Choroid plexus epithelial cell (primary cell): ENCODE data around the gene FAM3B.

Experiments used
- DNase-seq: peaks from one replicate; pipeline ENCODE4 v3.0.0-alpha.2; 2010; ENCODE audit warnings: low read depth
- H3K4me3 ChIP-seq: 2 replicates; pipeline ENCODE4 v1.5.1; 2011; ENCODE audit warnings: low read depth, mild to moderate bottlenecking, control low read depth, low read length, moderate library complexity
- TF ChIP-seq, protein P1 (sequence below): conservative IDR thresholded peaks from 2 replicates; pipeline ENCODE4 v1.5.1; 2011; ENCODE audit warnings: low read depth, mild to moderate bottlenecking, control low read depth, inconsistent platforms, low read length, moderate library complexity

FAM3B gene

DNA sequence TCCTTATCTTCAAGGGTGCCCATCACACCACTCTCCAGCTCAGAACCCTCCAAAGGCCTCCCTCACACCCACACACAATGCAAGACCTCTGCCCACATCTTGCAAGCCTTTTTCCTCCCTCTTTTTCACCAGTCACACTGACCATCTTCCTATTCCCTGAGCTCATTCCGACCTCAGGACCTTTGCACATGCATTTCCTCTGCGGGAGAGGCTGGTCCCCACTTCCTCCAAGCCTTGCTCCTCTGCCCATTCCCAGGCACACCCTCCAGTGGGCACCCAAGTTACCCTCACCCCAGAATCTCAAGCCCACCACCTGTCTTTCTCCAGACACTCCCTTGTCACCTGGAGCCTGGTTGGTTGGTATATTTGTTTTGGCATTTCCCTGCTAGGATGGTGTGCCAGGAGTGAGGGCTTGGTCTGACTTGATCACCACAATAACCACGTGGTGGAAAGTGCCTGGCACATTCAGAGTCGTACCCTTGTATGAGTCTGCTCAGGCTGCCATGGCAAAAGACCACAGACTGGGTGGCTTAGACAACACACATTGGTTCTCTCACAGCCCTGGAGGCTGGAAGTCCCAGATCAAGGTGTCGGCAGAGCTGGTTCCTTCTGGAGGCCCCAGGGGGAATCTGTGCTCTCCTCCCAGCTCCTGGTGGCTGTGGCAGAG, 58.4 kb downstream of the FAM3B start:
- H3K4me3 ChIP-seq = no peak overlapping the region
- TF ChIP-seq, protein P1, sequence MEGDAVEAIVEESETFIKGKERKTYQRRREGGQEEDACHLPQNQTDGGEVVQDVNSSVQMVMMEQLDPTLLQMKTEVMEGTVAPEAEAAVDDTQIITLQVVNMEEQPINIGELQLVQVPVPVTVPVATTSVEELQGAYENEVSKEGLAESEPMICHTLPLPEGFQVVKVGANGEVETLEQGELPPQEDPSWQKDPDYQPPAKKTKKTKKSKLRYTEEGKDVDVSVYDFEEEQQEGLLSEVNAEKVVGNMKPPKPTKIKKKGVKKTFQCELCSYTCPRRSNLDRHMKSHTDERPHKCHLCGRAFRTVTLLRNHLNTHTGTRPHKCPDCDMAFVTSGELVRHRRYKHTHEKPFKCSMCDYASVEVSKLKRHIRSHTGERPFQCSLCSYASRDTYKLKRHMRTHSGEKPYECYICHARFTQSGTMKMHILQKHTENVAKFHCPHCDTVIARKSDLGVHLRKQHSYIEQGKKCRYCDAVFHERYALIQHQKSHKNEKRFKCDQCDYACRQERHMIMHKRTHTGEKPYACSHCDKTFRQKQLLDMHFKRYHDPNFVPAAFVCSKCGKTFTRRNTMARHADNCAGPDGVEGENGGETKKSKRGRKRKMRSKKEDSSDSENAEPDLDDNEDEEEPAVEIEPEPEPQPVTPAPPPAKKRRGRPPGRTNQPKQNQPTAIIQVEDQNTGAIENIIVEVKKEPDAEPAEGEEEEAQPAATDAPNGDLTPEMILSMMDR = no peak
- no peak for DNase-seq

DNA sequence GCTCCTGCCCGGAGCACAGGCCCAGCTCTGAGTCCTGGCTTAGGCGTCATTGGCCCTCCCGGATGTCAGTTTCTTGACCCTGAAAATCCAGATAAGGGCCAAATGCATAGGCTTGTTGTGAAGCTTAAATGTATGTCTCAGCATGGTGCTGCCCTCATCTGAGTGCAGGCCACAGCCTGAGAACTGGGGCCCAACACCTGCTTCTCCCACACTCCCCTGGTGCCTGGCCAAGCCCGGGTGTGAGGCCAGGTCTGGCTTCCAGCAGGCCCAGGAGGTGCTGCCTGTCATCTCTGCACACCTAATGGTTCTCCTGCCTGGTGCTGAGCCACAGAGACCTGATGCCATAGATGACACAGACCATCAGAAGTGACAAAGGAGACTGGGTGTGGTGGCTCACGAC, 59.3 kb downstream of the FAM3B start:
- TF ChIP-seq, protein P1 = no peak

DNA sequence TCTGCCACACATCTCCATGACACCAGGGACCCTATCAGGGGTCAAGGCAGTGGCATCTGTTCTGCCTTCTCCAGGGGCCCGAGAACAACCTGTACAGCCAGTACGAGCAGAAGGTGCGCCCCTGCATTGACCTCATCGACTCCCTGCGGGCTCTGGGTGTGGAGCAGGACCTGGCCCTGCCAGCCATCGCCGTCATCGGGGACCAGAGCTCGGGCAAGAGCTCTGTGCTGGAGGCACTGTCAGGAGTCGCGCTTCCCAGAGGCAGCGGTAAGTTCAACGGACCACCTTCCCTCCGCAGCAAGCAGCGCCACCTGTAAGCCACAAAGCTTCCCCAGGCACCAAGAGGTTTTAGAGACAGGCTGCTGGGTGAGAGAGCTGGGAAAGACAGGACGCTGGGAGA, 61.1 kb downstream of the FAM3B start:
- TF ChIP-seq, protein P1 = no peak
- H3K4me3 ChIP-seq = no peak overlapping the region
- no peak for DNase-seq

More for the DNA sequence above, 59.3 kb downstream of the FAM3B start:
- no peak overlapping the region for H3K4me3 ChIP-seq
- DNase-seq = no peak

DNA sequence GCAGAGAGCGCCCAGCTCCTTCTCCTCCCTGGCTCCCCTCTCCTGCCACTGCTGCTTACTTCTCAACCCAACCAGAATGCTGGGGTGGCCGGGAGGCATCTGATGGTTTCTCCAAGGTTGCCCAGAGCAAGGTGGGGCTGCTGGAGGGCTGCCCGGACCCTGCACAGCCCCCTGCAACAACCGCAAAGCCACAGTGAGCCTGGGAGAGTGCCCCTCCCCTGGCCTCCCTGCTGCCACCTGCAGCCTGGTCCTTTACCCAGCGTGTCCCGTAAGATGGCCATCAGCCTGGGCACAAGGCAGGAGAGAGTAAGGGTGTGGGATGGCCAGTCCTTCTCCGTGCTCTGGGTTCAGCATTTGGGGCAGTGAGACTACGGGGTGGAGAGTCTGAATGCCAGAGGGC, 62.2 kb downstream of the FAM3B start:
- DNase-seq = no peak
- TF ChIP-seq, protein P1 = no peak
- no peak overlapping the region for H3K4me3 ChIP-seq

DNA sequence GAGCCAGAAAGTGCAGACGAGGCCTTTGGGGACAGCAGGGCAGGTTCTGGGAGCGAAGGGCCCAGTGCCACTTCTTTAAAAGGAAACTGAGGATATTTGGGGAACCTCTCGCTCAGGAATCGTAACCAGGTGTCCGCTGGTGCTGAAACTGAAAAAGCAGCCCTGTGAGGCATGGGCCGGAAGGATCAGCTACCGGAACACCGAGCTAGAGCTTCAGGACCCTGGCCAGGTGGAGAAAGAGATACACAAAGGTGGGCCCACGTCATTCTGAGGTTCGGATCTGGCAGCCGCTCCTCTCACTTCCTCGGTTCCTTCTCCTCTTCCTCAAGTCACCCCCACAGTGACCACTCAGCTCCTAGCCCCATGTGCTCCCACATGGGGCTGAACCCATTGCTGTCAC, 63.3 kb downstream of the FAM3B start:
- TF ChIP-seq, protein P1 = no peak
- DNase-seq = no peak
- no peak overlapping the region for H3K4me3 ChIP-seq

DNA sequence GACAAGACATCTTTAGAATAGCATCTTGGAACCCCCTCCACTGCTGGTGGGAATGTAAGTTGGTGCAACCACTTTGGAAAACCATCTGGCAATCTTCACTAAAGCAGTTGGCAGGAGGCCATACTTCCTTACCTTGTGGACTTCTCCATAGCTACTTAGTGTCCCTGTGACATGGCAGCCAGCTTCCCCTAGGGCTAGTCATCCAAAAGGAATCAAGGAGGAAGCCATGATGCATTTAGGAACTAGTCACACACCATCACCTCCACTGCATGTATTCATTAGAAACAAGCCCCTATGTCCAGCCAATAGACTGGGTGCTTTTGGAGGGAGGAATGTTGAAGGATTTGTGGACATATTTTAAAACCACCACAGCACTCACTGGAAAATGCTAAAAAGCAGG, 65.1 kb downstream of the FAM3B start:
- H3K4me3 ChIP-seq = no peak overlapping the region
- DNase-seq = no peak
- TF ChIP-seq, protein P1 = no peak
